GM20000 (cell line): ENCODE results near the gene NR1D2.

ENCODE experiments used
- DNase-seq: peaks from one replicate; pipeline ENCODE4 v3.0.0; 2012; ENCODE audit warnings: low spot score
- CTCF ChIP-seq: IDR thresholded peaks from 2 replicates; pipeline ENCODE4 v1.5.1; 2012; ENCODE audit warnings: mild to moderate bottlenecking, control low read depth; ENCODE audit errors: extremely low read depth, missing control alignments

NR1D2 gene

DNA sequence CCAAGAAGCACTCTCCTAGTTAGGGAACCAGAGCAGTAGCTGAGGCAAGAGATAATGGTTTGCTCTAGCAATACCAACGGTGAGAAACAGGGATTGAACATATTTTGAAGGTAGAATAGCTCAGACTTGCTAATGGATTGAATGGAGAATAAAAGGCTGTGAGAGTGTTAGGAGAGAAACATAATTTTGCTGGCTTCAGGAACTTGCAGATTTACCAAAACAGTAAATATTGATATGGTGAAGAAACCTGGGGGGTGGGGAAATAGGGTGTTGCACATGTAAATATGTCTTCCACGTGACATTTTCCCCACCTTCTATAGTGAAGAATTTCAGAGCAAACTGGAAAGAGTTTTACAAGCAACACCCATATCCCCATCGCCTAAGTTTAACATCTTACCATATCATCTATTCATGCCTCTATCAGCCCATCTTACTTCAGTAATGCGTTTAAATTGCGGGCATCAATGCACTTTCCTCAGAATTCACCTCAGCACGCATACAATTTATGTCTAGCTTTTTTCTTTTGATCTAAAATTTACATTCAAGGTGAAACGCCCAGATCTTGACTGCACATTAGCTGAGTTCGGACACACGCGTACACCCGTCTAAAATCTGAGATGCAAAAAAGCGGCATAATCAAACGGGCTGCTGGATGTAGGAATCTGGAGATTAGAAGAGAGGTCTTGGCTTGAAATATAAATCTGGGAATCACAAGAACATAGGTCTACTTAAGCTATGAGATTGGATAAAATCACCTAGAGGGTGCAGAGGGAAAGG, 891 bp upstream of the NR1D2 start:
- no peak for TF ChIP-seq CTCF
- no peak for DNase-seq

GRCh38 chr3:23945663-23945912, 502 bp downstream of the NR1D2 start:
- no peak for TF ChIP-seq CTCF
- no peak for DNase-seq

GRCh38 chr3:23945913-23946687, 1.0 kb downstream of the NR1D2 start:
- TF ChIP-seq CTCF = no peak
- DNase-seq = peak; percentile 98

DNA sequence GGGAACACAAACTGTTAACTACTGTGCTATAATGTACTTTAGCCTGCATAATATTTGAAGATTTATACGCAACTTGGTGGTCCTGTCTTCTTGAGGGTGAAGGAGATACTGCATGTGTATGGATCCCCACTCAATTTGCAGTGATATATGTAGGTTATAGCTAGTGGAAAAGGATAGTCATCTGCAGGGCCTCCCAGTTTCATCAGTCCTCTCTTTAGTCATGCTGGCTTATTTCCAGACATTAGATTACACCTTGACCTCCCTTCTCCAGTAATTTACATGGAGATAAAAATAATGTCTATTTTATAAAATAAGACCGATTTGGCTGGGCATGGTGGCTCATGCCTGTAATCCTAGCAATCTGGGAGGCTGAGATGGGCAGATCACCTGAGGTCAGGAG, 3.7 kb downstream of the NR1D2 start:
- DNase-seq = no peak
- no peak for TF ChIP-seq CTCF

DNA sequence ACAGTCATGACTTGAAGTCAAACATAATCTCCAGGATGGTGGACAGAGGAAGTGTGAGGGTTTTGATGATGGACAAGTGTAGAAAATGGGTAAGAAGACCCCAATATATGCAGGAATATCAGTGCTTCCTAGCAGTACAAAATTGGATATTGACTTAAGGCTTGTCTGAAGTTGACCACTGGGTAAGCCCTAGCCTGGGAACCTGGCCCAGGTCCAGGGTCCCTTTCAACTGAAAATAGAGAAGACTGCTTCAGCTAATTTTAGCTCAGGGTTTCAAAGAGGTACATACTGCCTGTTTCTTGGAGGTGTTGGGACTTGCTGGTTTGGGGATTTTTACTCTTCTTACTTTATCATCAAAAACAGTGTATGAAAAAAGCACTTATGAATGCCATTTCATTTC, 4.7 kb downstream of the NR1D2 start:
- TF ChIP-seq CTCF = no peak
- DNase-seq = peak; percentile 39

- no peak for TF ChIP-seq CTCF
- DNase-seq = no peak
Observed at GRCh38 chr3:23950293-23950692, 5.2 kb downstream of the NR1D2 start.

GRCh38 chr3:23952646-23953045, 7.6 kb downstream of the NR1D2 start:
- no peak for DNase-seq

More at GRCh38 chr3:23952646-23953045, 7.6 kb downstream of the NR1D2 start:
- TF ChIP-seq CTCF = no peak
